ENCODE results near the gene FBXO11. TPM values are rescaled to one million over a fixed set of nuclear protein-coding genes. Genes with fewer than 3 reads are reported as not detected.

FBXO11 gene
- total and polyA plus RNA-seq, 10 of the 15 experiments (the other 5 are each of a cell fraction or from before 2014, with no cell fraction given), result 5.9 to 38.9 (median 22.5) TPM

GRCh38 chr2:47906157-47907038, at the start of gene FBXO11 (continued):
- TF ChIP-seq EED (IDR thresholded peaks at IDR 0.05; ENCODE audit: low read depth) (no peak; the same call in none of the 2 replicates), TBL1XR1 (IDR thresholded peaks at IDR 0.05; ENCODE audit: low read depth, low read length) (no peak), CHD1 (IDR thresholded peaks at IDR 0.05; ENCODE audit: low read depth, low read length) (0 out of 2 replicates have a peak, but pooled peaks have one; percentile 40), CEBPZ (IDR thresholded peaks at IDR 0.05; ENCODE audit: low read depth, low read length) (no peak), STAT1 (conservative IDR thresholded peaks at IDR 0.05) (no peak), SREBF1 (IDR thresholded peaks at IDR 0.05; ENCODE audit: low read length) (no peak), MEF2B (IDR thresholded peaks at IDR 0.05; ENCODE audit: partially characterized antibody, poor library complexity, severe bottlenecking) (peak; percentile 34), TAF1 (IDR thresholded peaks at IDR 0.05; ENCODE audit: borderline replicate concordance, low read depth, low read length) (peak; percentile 82), POLR2AphosphoS2 (IDR thresholded peaks at IDR 0.05; ENCODE audit: low read depth, low read length) (peak; percentile 72; the same call in 1 of the 2 replicates), POLR2A (IDR thresholded peaks at IDR 0.05; ENCODE audit: low read depth, low read length) (peak; percentile 96), DPF2 (IDR thresholded peaks at IDR 0.05) (no peak), JUNB (IDR thresholded peaks at IDR 0.05) (no peak; the same call in 1 of the 2 replicates), PRDM15 (CRISPR knock-in tag; IDR thresholded peaks at IDR 0.05) (no peak), PAX8 (IDR thresholded peaks at IDR 0.05) (0 out of 2 replicates have a peak, but pooled peaks have one; percentile 43), YBX1 (IDR thresholded peaks at IDR 0.05) (no peak), IRF4 (IDR thresholded peaks at IDR 0.05; ENCODE audit: low read depth, low read length) (peak; percentile 59; the same call in 1 of the 2 replicates), SMAD5 (IDR thresholded peaks at IDR 0.05; ENCODE audit: low read depth) (no peak), SIX5 (IDR thresholded peaks at IDR 0.05; ENCODE audit: low read depth, low read length, severe bottlenecking) (peak; percentile 11), SMAD1 (IDR thresholded peaks at IDR 0.05; ENCODE audit: low read depth, partially characterized antibody) (no peak), RBBP5 (conservative IDR thresholded peaks at IDR 0.05) (no peak), FOXK2 (IDR thresholded peaks at IDR 0.05) (no peak)
- TF ChIP-seq, protein P1, sequence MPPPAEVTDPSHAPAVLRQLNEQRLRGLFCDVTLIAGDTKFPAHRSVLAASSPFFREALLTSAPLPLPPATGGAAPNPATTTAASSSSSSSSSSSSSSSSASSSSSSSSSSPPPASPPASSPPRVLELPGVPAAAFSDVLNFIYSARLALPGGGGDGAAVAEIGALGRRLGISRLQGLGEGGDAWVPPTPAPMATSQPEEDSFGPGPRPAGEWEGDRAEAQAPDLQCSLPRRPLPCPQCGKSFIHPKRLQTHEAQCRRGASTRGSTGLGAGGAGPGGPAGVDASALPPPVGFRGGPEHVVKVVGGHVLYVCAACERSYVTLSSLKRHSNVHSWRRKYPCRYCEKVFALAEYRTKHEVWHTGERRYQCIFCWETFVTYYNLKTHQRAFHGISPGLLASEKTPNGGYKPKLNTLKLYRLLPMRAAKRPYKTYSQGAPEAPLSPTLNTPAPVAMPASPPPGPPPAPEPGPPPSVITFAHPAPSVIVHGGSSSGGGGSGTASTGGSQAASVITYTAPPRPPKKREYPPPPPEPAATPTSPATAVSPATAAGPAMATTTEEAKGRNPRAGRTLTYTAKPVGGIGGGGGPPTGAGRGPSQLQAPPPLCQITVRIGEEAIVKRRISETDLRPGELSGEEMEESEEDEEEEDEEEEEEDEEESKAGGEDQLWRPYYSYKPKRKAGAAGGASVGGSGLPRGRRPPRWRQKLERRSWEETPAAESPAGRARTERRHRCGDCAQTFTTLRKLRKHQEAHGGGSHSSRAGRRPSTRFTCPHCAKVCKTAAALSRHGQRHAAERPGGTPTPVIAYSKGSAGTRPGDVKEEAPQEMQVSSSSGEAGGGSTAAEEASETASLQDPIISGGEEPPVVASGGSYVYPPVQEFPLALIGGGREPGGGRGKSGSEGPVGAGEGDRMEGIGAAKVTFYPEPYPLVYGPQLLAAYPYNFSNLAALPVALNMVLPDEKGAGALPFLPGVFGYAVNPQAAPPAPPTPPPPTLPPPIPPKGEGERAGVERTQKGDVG (CRISPR knock-in tag; IDR thresholded peaks at IDR 0.05), result no peak

Data from GM12878 (cell line).